IPS DF 6.9 (cell line): ENCODE measurements around the gene LCN6.

Experiments used
- DNase-seq: peaks from one replicate; pipeline ENCODE4 v3.0.0-alpha.2; 2013; ENCODE audit warnings: low read depth, low spot score
- H3K27ac ChIP-seq: one replicate; pipeline ENCODE4 v1.5.1; 2013; ENCODE audit warnings: low read length, control low read depth
- H3K27me3 ChIP-seq: 2 replicates; pipeline ENCODE4 v1.6.1; 2013; ENCODE audit warnings: mild to moderate bottlenecking, low read length; ENCODE audit not compliant: control insufficient read depth, insufficient read depth
- H3K36me3 ChIP-seq: 2 replicates; pipeline ENCODE4 v1.6.1; 2013; ENCODE audit warnings: low read length; ENCODE audit not compliant: control insufficient read depth, insufficient read depth
- H3K4me1 ChIP-seq: 2 replicates; pipeline ENCODE4 v1.6.1; 2013; ENCODE audit warnings: low read length; ENCODE audit not compliant: control insufficient read depth, insufficient read depth
- H3K4me3 ChIP-seq: 2 replicates; pipeline ENCODE4 v1.5.1; 2013; ENCODE audit warnings: mild to moderate bottlenecking, low read length
- H3K9me3 ChIP-seq: 2 replicates; pipeline ENCODE4 v1.6.1; 2013; ENCODE audit warnings: low read length, inconsistent platforms; ENCODE audit not compliant: control insufficient read depth, insufficient read depth
- WGBS: extraction: QIAGEN DNeasy Blood & Tissue Kit; methylation state at CpG from one replicate; pipeline ENCODE4 v1.1.7; 2013; ENCODE audit warnings: mixed read lengths, missing lambda C conversion rate; ENCODE audit not compliant: insufficient read length, insufficient coverage; 5-methylcytosine and 5-hydroxymethylcytosine counted together

LCN6 gene

GRCh38 chr9:136742591-136743391 is 5.5 kb downstream of the LCN6 start, which contains the start of gene LCN10:
Gene LCN10, minus strand, starts transcription at chr9:136742940. Its CDS starts 37 bp downstream, at chr9:136742903.
- Histone ChIP-seq H3K9me3 (no peaks in the 10 kb centered on the region), H3K36me3 (no peaks in the 10 kb centered on the region), H3K27me3 (no peaks in the 10 kb centered on the region), H3K4me1 (peaks cover 11% of the 10 kb centered on the region), H3K27ac (no peak within 1 kb of the TSS), H3K4me3 (no peak within 1 kb of the TSS)
- no peak for DNase-seq
- WGBS, result no CpG with 5 or more reads among the region's 25 CpGs

- no peaks in the 10 kb centered on the region for H3K9me3 ChIP-seq
- H3K27me3 ChIP-seq, result no peaks in the 10 kb centered on the region
- H3K36me3 ChIP-seq, result no peaks in the 10 kb centered on the region
- WGBS, result no CpG with 5 or more reads among the region's 32 CpGs
- H3K4me1 ChIP-seq, result peaks cover 11% of the 10 kb centered on the region
- H3K4me3 ChIP-seq, result no peak overlapping the region
- DNase-seq, result no peak
- H3K27ac ChIP-seq, result no peak overlapping the region
Observed at GRCh38 chr9:136741883-136742571, 6.3 kb downstream of the LCN6 start.

- no peaks in the 10 kb centered on the region for H3K27me3 ChIP-seq
- no CpG with 5 or more reads among the region's 37 CpGs for whole genome bisulfite sequencing
- H3K27ac ChIP-seq, result no peak overlapping the region
- no peaks in the 10 kb centered on the region for H3K9me3 ChIP-seq
- no peak overlapping the region for H3K4me3 ChIP-seq
- no peak for DNase-seq
- H3K36me3 ChIP-seq, result no peaks in the 10 kb centered on the region
- H3K4me1 ChIP-seq, result peaks cover 11% of the 10 kb centered on the region
Observed at GRCh38 chr9:136740971-136741882, 7.1 kb downstream of the LCN6 start.

GRCh38 chr9:136740491-136740890 is 7.8 kb downstream of the LCN6 start:
- Histone ChIP-seq H3K27me3 (no peaks in the 10 kb centered on the region), H3K4me1 (peaks cover 11% of the 10 kb centered on the region), H3K9me3 (no peaks in the 10 kb centered on the region), H3K36me3 (no peaks in the 10 kb centered on the region), H3K27ac (no peak overlapping the region), H3K4me3 (no peak overlapping the region)
- no CpG with 5 or more reads among the region's 16 CpGs for WGBS
- DNase-seq, result no peak

GRCh38 chr9:136740069-136740468 is 8.3 kb downstream of the LCN6 start:
- H3K36me3 ChIP-seq, result no peaks in the 10 kb centered on the region
- H3K27ac ChIP-seq, result no peak overlapping the region
- DNase-seq, result no peak
- H3K4me1 ChIP-seq, result peaks cover 11% of the 10 kb centered on the region
- no peaks in the 10 kb centered on the region for H3K9me3 ChIP-seq
- no peak overlapping the region for H3K4me3 ChIP-seq
- WGBS, result no CpG with 5 or more reads among the region's 11 CpGs
- H3K27me3 ChIP-seq, result no peaks in the 10 kb centered on the region

GRCh38 chr9:136739509-136739908 is 8.8 kb downstream of the LCN6 start:
- H3K4me3 ChIP-seq, result no peak overlapping the region
- H3K27ac ChIP-seq, result no peak overlapping the region
- peaks cover 11% of the 10 kb centered on the region for H3K4me1 ChIP-seq
- H3K27me3 ChIP-seq, result no peaks in the 10 kb centered on the region
- no peaks in the 10 kb centered on the region for H3K9me3 ChIP-seq
- H3K36me3 ChIP-seq, result no peaks in the 10 kb centered on the region
- WGBS, result no CpG with 5 or more reads among the region's 23 CpGs
- DNase-seq, result no peak

- Histone ChIP-seq H3K4me3 (no peak overlapping the region), H3K36me3 (no peaks in the 10 kb centered on the region), H3K27ac (no peak overlapping the region), H3K4me1 (peaks cover 11% of the 10 kb centered on the region), H3K27me3 (no peaks in the 10 kb centered on the region), H3K9me3 (no peaks in the 10 kb centered on the region)
- DNase-seq, result no peak
- WGBS, result no CpG with 5 or more reads among the region's 20 CpGs
Observed at GRCh38 chr9:136738960-136739359, 9.4 kb downstream of the LCN6 start.

GRCh38 chr9:136735812-136736480 is 12.4 kb downstream of the LCN6 start:
- no CpG with 5 or more reads among the region's 21 CpGs for WGBS
- no peak for DNase-seq
- Histone ChIP-seq H3K9me3 (no peaks in the 10 kb centered on the region), H3K4me1 (0 out of 2 replicates have a peak, but pooled peaks cover under 1% of the 10 kb centered on the region), H3K27ac (no peak overlapping the region), H3K27me3 (no peaks in the 10 kb centered on the region), H3K36me3 (no peaks in the 10 kb centered on the region), H3K4me3 (no peak overlapping the region)

GRCh38 chr9:136734837-136735496 is 13.4 kb downstream of the LCN6 start:
- no peak overlapping the region for H3K4me3 ChIP-seq
- no peaks in the 10 kb centered on the region for H3K9me3 ChIP-seq
- DNase-seq, result no peak
- no peaks in the 10 kb centered on the region for H3K36me3 ChIP-seq
- no peaks in the 10 kb centered on the region for H3K27me3 ChIP-seq
- no peaks in the 10 kb centered on the region for H3K4me1 ChIP-seq
- no CpG with 5 or more reads among the region's 12 CpGs for WGBS
- no peak overlapping the region for H3K27ac ChIP-seq
